Sigmoid colon (tissue), 4 donors: ENCODE measurements around the gene CFDP1.
A peak's percentile ranks its signal among the peaks of the same experiment; 100 is the strongest.

ENCODE experiments used
- CTCF ChIP-seq, 4 experiments: fragments of 450-650 bp in 3 of 4; fragments of 200-600 bp in 1 of 4; IDR thresholded peaks; one replicate each; pipeline ENCODE4 v1.5.1; 2016 to 2019; ENCODE audit warnings: antibody characterized with exemption in 4 of 4, mild to moderate bottlenecking in 3 of 4, moderate library complexity in 2 of 4
- POLR2AphosphoS5 ChIP-seq, 4 donors: sonication (generic); formaldehyde crosslinking; IDR thresholded peaks; one replicate each; pipeline ENCODE4 v1.6.1; 2017; ENCODE audit warnings: antibody characterized with exemption in 4 of 4

- no peak for TF ChIP-seq CTCF (IDR thresholded peaks at IDR 0.05)
- peak in 2 of 4 donors; percentile 38 to 43 for TF ChIP-seq POLR2AphosphoS5 (IDR thresholded peaks at IDR 0.05)
Measured at GRCh38 chr16:75264457-75264998, 168.8 kb downstream of the CFDP1 start.
